Mesothelial cell of epicardium (in vitro differentiated cells): Measurements from ENCODE around the gene CPED1. TPM values are rescaled to one million over a fixed set of nuclear protein-coding genes. Genes with fewer than 3 reads are reported as not detected.
"Not testable (repeated sequence)": the region's sequence is repeated elsewhere in the genome, so short reads cannot be mapped to it uniquely, and the experiment has no call there.

Experiments used
- DNase-seq, 2 experiments: peaks; one replicate each; pipeline ENCODE4 v3.0.0; 2021; ENCODE audit warnings: low spot score in 2 of 2; ENCODE audit not compliant: unreplicated experiment in 2 of 2
- H3K27ac Mint-ChIP-seq: 2 replicates; pipeline ENCODE4 v1.8.0; 2021; ENCODE audit warnings: mixed read lengths
- H3K27me3 Mint-ChIP-seq: 2 replicates; pipeline ENCODE4 v1.8.0; 2021; ENCODE audit warnings: low read depth, mixed read lengths
- H3K36me3 Mint-ChIP-seq: 2 replicates; pipeline ENCODE4 v1.8.0; 2021; ENCODE audit warnings: mixed read lengths
- H3K4me1 Mint-ChIP-seq: 2 replicates; pipeline ENCODE4 v1.8.0; 2021; ENCODE audit warnings: mixed read lengths
- H3K4me3 Mint-ChIP-seq: 2 replicates; pipeline ENCODE4 v1.8.0; 2021; ENCODE audit warnings: mild to moderate bottlenecking, moderate library complexity, mixed read lengths
- H3K9me3 Mint-ChIP-seq: 2 replicates; pipeline ENCODE4 v1.8.0; 2021; ENCODE audit warnings: mixed read lengths
- total RNA-seq: library from RNA; stranded (reverse); gene quantifications from 3 replicates; pipeline ENCODE4 v1.2.1, GENCODE V29; 2021
- TF ChIP-seq, protein P1 (sequence below): fragments of 200-600 bp; sonication (generic); IDR thresholded peaks from one replicate; pipeline ENCODE4 v1.5.0; 2021; ENCODE audit warnings: antibody characterized with exemption; ENCODE audit not compliant: unreplicated experiment

The CPED1 gene
- total RNA-seq, 1 donor from 2014 or later, result 25.6 TPM

DNA sequence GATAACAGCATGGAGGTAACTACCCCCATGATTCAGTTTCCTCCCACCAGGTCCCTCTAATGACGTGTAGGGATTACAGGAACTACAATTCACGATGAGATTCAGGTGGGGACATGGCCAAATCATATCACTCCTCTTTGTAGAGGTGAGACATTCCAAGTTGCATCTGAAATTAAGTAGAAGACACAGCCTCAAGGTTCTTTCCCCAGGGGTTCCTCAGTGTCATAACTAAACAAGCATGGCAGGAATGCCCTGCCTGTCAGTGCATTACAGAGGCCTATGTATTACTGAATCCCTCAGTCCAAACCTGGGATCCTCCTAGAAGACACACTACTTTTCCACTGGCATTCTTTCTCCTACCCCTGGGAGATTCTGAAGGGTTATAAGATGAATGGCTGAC lies 297.7 kb downstream of the CPED1 start:
- peaks cover 20% of the 10 kb centered on the region for H3K36me3 Mint-ChIP-seq
- H3K9me3 Mint-ChIP-seq, result peaks cover 24% of the 10 kb centered on the region
- H3K27ac Mint-ChIP-seq, result no peak overlapping the region
- no peak for DNase-seq
- TF ChIP-seq, protein P1, sequence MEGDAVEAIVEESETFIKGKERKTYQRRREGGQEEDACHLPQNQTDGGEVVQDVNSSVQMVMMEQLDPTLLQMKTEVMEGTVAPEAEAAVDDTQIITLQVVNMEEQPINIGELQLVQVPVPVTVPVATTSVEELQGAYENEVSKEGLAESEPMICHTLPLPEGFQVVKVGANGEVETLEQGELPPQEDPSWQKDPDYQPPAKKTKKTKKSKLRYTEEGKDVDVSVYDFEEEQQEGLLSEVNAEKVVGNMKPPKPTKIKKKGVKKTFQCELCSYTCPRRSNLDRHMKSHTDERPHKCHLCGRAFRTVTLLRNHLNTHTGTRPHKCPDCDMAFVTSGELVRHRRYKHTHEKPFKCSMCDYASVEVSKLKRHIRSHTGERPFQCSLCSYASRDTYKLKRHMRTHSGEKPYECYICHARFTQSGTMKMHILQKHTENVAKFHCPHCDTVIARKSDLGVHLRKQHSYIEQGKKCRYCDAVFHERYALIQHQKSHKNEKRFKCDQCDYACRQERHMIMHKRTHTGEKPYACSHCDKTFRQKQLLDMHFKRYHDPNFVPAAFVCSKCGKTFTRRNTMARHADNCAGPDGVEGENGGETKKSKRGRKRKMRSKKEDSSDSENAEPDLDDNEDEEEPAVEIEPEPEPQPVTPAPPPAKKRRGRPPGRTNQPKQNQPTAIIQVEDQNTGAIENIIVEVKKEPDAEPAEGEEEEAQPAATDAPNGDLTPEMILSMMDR, result no peak
- no peaks in the 10 kb centered on the region for H3K4me1 Mint-ChIP-seq
- H3K27me3 Mint-ChIP-seq, result no peaks in the 10 kb centered on the region
- no peak overlapping the region for H3K4me3 Mint-ChIP-seq

DNA sequence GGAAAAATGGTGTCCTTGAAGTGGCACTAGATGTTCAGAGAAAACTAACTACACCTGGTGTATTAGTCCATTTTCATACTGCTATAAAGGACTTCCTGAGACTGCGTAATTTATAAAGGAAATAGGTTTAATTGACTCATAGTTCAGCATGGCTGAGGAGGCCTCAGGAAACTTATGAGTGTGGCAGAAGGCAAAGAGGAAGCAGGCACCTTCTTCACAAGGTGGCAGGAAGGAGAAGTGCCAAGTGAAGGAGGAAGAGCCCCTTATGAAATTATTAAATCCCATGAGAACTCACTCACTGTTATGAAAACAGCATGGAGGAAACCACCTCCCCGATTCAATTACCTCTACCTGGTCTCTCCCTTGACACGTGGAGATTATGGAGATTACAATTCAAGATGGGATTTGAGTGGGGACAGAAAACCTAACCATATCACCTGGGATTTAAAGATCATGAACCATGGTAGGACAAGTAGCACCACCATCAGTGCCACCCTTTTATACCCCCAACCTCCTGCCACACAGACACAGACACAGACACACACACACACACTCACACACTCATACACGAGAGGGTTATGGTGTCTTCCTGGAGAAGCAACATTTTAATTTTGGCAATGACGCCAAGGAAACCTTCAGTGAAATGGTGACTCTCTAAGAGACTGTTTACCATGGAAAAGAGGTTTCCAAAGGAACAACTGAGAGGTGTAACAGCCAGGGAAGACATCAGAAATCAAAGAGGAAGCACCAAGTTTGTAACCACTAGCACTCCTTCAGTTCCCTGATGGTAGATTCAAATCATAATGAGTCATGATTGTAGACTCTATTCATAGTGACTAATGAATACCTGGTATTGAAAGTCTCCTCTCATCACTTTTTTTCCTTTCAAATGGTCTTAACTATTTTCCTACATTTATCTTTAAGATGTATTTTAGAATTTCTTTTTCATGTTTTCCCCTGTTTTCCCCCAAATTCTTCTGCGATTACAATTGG lies 298.5 kb downstream of the CPED1 start:
- Mint-ChIP-seq H3K4me1 (no peaks in the 10 kb centered on the region), H3K9me3 (peaks cover 32% of the 10 kb centered on the region), H3K27me3 (no peaks in the 10 kb centered on the region), H3K27ac (no peak overlapping the region), H3K36me3 (peaks cover 24% of the 10 kb centered on the region), H3K4me3 (no peak overlapping the region)
- DNase-seq, result no peak
- TF ChIP-seq, protein P1, result no peak

DNA sequence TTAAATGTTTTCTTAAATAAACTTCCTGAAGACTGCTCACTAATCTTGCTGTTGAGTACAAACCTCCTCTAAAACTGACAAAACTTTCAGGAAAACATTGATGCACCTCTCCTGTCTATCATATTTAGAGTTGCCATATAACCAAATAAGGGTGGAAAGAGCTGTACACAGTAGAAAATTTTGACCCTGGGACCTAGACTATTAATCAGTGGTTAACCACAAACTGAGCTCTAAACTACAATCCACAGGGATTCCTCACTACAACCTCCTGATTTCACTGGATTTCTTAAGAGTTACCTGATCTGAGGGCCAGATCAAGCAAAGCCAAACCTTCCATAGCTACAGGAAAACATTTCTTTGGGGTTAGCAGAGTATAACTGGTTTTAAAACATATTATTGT lies 300.4 kb downstream of the CPED1 start:
- Mint-ChIP-seq H3K4me1 (no peaks in the 10 kb centered on the region), H3K4me3 (no peak overlapping the region), H3K9me3 (peaks cover 34% of the 10 kb centered on the region), H3K36me3 (peaks cover 27% of the 10 kb centered on the region), H3K27ac (no peak overlapping the region), H3K27me3 (peaks cover 7% of the 10 kb centered on the region)
- DNase-seq, result no peak
- TF ChIP-seq, protein P1, result no peak

DNA sequence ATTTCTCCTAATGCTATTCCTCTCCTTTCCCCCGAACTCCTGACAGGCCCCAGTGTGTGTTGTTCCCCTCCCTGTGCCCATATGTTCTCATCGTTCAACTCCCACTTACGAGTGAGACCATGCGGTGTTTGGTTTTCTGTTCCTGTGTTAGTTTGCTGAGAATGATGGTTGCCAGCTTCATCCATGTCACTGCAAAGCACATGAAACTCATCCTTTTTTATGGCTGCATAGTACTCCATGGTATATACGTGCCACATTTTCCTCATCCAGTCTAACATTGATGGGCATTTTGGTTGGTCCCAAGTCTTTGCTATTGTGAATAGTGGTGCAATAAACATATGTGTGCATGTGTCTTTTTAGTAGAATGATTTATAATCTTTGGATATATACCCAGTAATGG lies 301.4 kb downstream of the CPED1 start:
- H3K4me1 Mint-ChIP-seq, DNase-seq, H3K27ac Mint-ChIP-seq, H3K27me3 Mint-ChIP-seq, H3K4me3 Mint-ChIP-seq: not testable (repeated sequence)
- Mint-ChIP-seq H3K36me3 (peaks cover 21% of the 10 kb centered on the region), H3K9me3 (peaks cover 31% of the 10 kb centered on the region)

DNA sequence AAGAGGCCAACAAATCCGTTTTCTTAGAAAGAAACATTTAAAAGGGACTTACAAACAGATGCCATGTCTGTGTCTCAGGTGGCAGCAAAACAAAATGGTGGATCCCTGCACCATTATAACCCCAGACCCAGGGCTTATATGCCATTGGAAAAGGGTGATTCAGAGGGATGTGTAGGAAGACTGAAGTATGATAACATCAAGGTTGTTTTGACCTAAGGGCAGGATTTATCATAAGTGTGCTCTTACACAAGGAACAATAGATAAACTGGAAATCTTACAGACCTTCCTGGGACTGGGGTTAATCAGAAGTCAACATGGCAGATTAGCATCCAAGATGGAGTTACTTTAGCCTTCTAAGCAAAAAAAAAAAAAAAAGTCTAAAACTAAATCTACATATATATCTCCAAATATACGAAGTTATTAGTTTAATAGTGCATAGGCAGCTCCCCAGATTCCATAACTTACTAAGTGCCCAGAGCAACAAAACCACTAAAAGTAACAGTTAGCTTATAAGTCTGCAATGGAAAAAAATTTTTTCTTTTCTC lies 306.0 kb downstream of the CPED1 start:
- peaks cover 14% of the 10 kb centered on the region for H3K9me3 Mint-ChIP-seq
- H3K27me3 Mint-ChIP-seq, result peaks cover 8% of the 10 kb centered on the region
- H3K27ac Mint-ChIP-seq, result no peak overlapping the region
- TF ChIP-seq, protein P1, result no peak
- H3K36me3 Mint-ChIP-seq, result peaks cover 11% of the 10 kb centered on the region
- H3K4me3 Mint-ChIP-seq, result no peak overlapping the region
- DNase-seq, result no peak
- peaks cover 13% of the 10 kb centered on the region for H3K4me1 Mint-ChIP-seq

DNA sequence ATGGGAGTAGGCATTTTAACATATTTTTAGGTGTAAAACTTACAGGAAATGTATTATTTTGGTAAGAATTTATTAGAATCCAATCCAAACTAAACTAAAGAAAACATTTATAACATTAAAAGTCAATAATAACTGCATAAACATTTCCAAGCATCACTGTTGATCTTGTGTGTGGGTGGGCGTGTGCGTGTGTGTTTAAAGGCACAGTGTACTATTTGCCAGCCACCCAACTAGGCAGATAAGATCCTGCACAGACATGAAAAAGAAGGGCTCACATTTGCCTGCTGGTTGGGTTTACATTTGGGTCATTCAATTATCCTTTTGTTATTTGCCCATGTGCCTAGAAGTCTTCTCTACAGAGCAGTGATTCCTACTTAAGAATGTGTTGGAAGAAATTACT lies 309.3 kb downstream of the CPED1 start:
- peaks cover 30% of the 10 kb centered on the region for H3K4me1 Mint-ChIP-seq
- H3K27me3 Mint-ChIP-seq, result peaks cover 7% of the 10 kb centered on the region
- no peaks in the 10 kb centered on the region for H3K9me3 Mint-ChIP-seq
- H3K36me3 Mint-ChIP-seq, result peaks cover 2% of the 10 kb centered on the region
- TF ChIP-seq, protein P1, result no peak
- H3K27ac Mint-ChIP-seq, result no peak overlapping the region
- H3K4me3 Mint-ChIP-seq, result no peak overlapping the region
- no peak for DNase-seq
